SK-N-SH (cell line): Measurements from ENCODE around the gene KMT2E.

ENCODE experiments used
- GABPA ChIP-seq: IDR thresholded peaks from 2 replicates; pipeline ENCODE4 v1.4.0; 2012; ENCODE audit warnings: low read depth, mild to moderate bottlenecking
- JUND ChIP-seq: IDR thresholded peaks from 2 replicates; pipeline ENCODE4 v1.4.0; 2012
- PBX3 ChIP-seq: IDR thresholded peaks from 2 replicates; pipeline ENCODE4; 2012
- POLR2AphosphoS5 ChIP-seq: IDR thresholded peaks from 2 replicates; pipeline ENCODE4 v1.6.1; 2012; ENCODE audit warnings: low read depth, low read length
- RAD21 ChIP-seq: IDR thresholded peaks from 2 replicates; pipeline ENCODE4 v1.6.1; 2012; ENCODE audit warnings: mild to moderate bottlenecking, low read length
- SIN3A ChIP-seq: IDR thresholded peaks from 2 replicates; pipeline ENCODE4 v1.6.1; 2012; ENCODE audit warnings: low read depth, mild to moderate bottlenecking, low read length, moderate library complexity, borderline replicate concordance
- TAF1 ChIP-seq: IDR thresholded peaks from 2 replicates; pipeline ENCODE4 v1.6.1; 2012; ENCODE audit warnings: low read depth, mild to moderate bottlenecking, low read length, moderate library complexity, borderline replicate concordance
- YY1 ChIP-seq: IDR thresholded peaks from 2 replicates; pipeline ENCODE4 v1.4.0; 2012; ENCODE audit warnings: low read depth, mild to moderate bottlenecking
- TF ChIP-seq, protein P1 (sequence below): fragments of 200-600 bp; sonication (generic); IDR thresholded peaks from 2 replicates; pipeline ENCODE4 v1.6.1; 2017; ENCODE audit warnings: antibody characterized with exemption, mild to moderate bottlenecking, moderate library complexity
- TF ChIP-seq, protein P2 (sequence below): IDR thresholded peaks from 2 replicates; pipeline ENCODE4 v1.6.1; 2012; ENCODE audit warnings: mild to moderate bottlenecking, low read depth, low read length, moderate library complexity

DNA sequence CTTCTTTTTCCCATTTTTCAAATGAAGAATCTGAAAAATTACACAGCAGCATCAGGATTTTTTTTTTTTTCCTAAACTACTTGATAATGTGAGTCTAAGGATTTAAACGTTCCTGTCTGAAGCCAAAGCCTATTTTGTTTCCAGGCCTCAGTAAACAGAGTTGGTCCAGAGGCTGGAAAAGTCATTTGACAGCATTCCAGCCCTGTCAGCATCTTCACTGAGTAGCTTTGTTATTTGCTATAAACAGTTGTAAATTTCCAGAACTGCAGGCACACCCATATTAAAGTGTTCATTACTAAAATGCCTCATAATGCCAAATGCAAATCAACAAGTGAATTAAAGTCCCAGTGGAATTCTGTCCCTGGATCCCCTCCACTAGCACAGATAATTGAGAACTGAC lies 35.5 kb upstream of the KMT2E start:
- TF ChIP-seq, protein P1, sequence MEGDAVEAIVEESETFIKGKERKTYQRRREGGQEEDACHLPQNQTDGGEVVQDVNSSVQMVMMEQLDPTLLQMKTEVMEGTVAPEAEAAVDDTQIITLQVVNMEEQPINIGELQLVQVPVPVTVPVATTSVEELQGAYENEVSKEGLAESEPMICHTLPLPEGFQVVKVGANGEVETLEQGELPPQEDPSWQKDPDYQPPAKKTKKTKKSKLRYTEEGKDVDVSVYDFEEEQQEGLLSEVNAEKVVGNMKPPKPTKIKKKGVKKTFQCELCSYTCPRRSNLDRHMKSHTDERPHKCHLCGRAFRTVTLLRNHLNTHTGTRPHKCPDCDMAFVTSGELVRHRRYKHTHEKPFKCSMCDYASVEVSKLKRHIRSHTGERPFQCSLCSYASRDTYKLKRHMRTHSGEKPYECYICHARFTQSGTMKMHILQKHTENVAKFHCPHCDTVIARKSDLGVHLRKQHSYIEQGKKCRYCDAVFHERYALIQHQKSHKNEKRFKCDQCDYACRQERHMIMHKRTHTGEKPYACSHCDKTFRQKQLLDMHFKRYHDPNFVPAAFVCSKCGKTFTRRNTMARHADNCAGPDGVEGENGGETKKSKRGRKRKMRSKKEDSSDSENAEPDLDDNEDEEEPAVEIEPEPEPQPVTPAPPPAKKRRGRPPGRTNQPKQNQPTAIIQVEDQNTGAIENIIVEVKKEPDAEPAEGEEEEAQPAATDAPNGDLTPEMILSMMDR: no peak
- TF ChIP-seq, protein P2, sequence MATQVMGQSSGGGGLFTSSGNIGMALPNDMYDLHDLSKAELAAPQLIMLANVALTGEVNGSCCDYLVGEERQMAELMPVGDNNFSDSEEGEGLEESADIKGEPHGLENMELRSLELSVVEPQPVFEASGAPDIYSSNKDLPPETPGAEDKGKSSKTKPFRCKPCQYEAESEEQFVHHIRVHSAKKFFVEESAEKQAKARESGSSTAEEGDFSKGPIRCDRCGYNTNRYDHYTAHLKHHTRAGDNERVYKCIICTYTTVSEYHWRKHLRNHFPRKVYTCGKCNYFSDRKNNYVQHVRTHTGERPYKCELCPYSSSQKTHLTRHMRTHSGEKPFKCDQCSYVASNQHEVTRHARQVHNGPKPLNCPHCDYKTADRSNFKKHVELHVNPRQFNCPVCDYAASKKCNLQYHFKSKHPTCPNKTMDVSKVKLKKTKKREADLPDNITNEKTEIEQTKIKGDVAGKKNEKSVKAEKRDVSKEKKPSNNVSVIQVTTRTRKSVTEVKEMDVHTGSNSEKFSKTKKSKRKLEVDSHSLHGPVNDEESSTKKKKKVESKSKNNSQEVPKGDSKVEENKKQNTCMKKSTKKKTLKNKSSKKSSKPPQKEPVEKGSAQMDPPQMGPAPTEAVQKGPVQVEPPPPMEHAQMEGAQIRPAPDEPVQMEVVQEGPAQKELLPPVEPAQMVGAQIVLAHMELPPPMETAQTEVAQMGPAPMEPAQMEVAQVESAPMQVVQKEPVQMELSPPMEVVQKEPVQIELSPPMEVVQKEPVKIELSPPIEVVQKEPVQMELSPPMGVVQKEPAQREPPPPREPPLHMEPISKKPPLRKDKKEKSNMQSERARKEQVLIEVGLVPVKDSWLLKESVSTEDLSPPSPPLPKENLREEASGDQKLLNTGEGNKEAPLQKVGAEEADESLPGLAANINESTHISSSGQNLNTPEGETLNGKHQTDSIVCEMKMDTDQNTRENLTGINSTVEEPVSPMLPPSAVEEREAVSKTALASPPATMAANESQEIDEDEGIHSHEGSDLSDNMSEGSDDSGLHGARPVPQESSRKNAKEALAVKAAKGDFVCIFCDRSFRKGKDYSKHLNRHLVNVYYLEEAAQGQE: no peak
- TF ChIP-seq JUND: no peak
- no peak for TF ChIP-seq YY1
- no peak for TF ChIP-seq TAF1
- no peak for TF ChIP-seq SIN3A
- TF ChIP-seq RAD21: no peak
- TF ChIP-seq PBX3: no peak
- TF ChIP-seq POLR2AphosphoS5: no peak
- no peak for TF ChIP-seq GABPA
